Sigmoid colon (tissue), 7 donors: ENCODE measurements around the gene GPR17. TPM values are rescaled to one million over a fixed set of nuclear protein-coding genes. Genes with fewer than 3 reads are reported as not detected.
A peak's percentile ranks its signal among the peaks of the same experiment; 100 is the strongest.

Experiments
- DNase-seq: peaks from one replicate; pipeline ENCODE4 v3.0.0-alpha.2; 2019
- H3K27ac ChIP-seq, 4 donors: fragments of 200-600 bp; sonication (generic); one replicate each; pipeline ENCODE4 v1.5.1; 2016 to 2019; ENCODE audit warnings: mild to moderate bottlenecking in 1 of 4
- H3K27me3 ChIP-seq, 3 donors: fragments of 200-600 bp; sonication (generic); one replicate each; pipeline ENCODE4 v1.5.1; 2019; ENCODE audit warnings: mild to moderate bottlenecking in 1 of 3
- H3K36me3 ChIP-seq, 4 donors: fragments of 200-600 bp; sonication (generic); one replicate each; pipeline ENCODE4 v1.5.1; 2016 to 2019
- H3K4me1 ChIP-seq, 4 donors: fragments of 200-600 bp; sonication (generic); one replicate each; pipeline ENCODE4 v1.5.1; 2017 to 2019
- H3K4me3 ChIP-seq, 4 donors: fragments of 200-600 bp; sonication (generic); one replicate each; pipeline ENCODE4 v1.5.1; 2017 to 2019; ENCODE audit warnings: mild to moderate bottlenecking in 2 of 4, moderate library complexity in 1 of 4
- H3K9me3 ChIP-seq, 4 donors: fragments of 200-600 bp in 3 of 4; sonication (generic) in 3 of 4; one replicate each; pipeline versions ENCODE4 v1.5.1 to v1.6.1; 2013 to 2019
- EP300 ChIP-seq, 4 donors: sonication (generic); formaldehyde crosslinking; IDR thresholded peaks; one replicate each; pipeline ENCODE4 v1.6.1; 2017; ENCODE audit warnings: antibody characterized with exemption in 4 of 4
- POLR2A ChIP-seq, 2 donors: fragments of 450-650 bp; IDR thresholded peaks; one replicate each; pipeline ENCODE4 v1.6.1; 2016; ENCODE audit warnings: antibody characterized with exemption in 2 of 2, mild to moderate bottlenecking in 2 of 2, moderate library complexity in 2 of 2
- POLR2AphosphoS5 ChIP-seq, 4 donors: sonication (generic); formaldehyde crosslinking; IDR thresholded peaks; one replicate each; pipeline ENCODE4 v1.6.1; 2017; ENCODE audit warnings: antibody characterized with exemption in 4 of 4
- WGBS, 2 donors: extraction: QIAGEN DNeasy Blood & Tissue Kit; methylation state at CpG; one replicate each; pipeline ENCODE4 v1.1.7; 2013; 5-methylcytosine and 5-hydroxymethylcytosine counted together
- intact Hi-C: fragments of 100-400 bp; cut with DNase I; formaldehyde crosslinking; loops from one replicate; pipeline ENCODE4 v1.15.1; 2023
- polyA plus RNA-seq, 3 donors: library from polyadenylated mRNA; stranded (reverse); fragments of 200-250 nt; gene quantifications; one replicate each; pipeline ENCODE4 v1.2.3, GENCODE V29; 2013
- total RNA-seq, 4 donors: library from RNA; depleted of rRNA; stranded (reverse); fragments of >200 nt; gene quantifications; one replicate each; pipeline ENCODE4 v1.1.0, GENCODE V29; 2016
- TF ChIP-seq, protein P1 (sequence below), 4 experiments: fragments of 450-650 bp in 3 of 4; fragments of 200-600 bp in 1 of 4; IDR thresholded peaks; one replicate each; pipeline ENCODE4 v1.5.1; 2016 to 2019; ENCODE audit warnings: antibody characterized with exemption in 4 of 4, mild to moderate bottlenecking in 3 of 4, moderate library complexity in 2 of 4
- donor health status: healthy with polysubstance abuse.
- donor health status: Bipolar disorder and iron deficiency.
- donor health status: healthy.

GPR17 gene
- total and polyA plus RNA-seq, 7 donors, result 0.36 to 1.4 (median 0.60) TPM; not detected in 2

GRCh38 chr2:127639111-127639474 lies 6.9 kb upstream of the GPR17 start:
- H3K27me3 ChIP-seq, result no peaks in the 10 kb centered on the region
- peaks cover 34 to 58% (median 44%) of the 10 kb centered on the region in 4 donors for H3K36me3 ChIP-seq
- H3K4me1 ChIP-seq, result peaks cover 0 to 95% (median 79%) of the 10 kb centered on the region in 4 donors
- TF ChIP-seq EP300 (IDR thresholded peaks at IDR 0.05) (no peak), POLR2AphosphoS5 (IDR thresholded peaks at IDR 0.05) (no peak), POLR2A (IDR thresholded peaks at IDR 0.05) (no peak)
- TF ChIP-seq, protein P1, sequence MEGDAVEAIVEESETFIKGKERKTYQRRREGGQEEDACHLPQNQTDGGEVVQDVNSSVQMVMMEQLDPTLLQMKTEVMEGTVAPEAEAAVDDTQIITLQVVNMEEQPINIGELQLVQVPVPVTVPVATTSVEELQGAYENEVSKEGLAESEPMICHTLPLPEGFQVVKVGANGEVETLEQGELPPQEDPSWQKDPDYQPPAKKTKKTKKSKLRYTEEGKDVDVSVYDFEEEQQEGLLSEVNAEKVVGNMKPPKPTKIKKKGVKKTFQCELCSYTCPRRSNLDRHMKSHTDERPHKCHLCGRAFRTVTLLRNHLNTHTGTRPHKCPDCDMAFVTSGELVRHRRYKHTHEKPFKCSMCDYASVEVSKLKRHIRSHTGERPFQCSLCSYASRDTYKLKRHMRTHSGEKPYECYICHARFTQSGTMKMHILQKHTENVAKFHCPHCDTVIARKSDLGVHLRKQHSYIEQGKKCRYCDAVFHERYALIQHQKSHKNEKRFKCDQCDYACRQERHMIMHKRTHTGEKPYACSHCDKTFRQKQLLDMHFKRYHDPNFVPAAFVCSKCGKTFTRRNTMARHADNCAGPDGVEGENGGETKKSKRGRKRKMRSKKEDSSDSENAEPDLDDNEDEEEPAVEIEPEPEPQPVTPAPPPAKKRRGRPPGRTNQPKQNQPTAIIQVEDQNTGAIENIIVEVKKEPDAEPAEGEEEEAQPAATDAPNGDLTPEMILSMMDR (IDR thresholded peaks at IDR 0.05), result no peak
- H3K9me3 ChIP-seq, result no peaks in the 10 kb centered on the region
- intact Hi-C loops, result loop anchor here (10.0 kb wide), 1 partner anchor 46 kb away; no protein-coding TSS in a partner anchor
- 90 to 91% methylated on average over 13 of the region's 13 CpGs for WGBS, 2 donors
- DNase-seq, result no peak
- H3K27ac ChIP-seq, result peak overlapping the region; percentile 85 to 97 (median 92)
- no peak overlapping the region for H3K4me3 ChIP-seq

DNA sequence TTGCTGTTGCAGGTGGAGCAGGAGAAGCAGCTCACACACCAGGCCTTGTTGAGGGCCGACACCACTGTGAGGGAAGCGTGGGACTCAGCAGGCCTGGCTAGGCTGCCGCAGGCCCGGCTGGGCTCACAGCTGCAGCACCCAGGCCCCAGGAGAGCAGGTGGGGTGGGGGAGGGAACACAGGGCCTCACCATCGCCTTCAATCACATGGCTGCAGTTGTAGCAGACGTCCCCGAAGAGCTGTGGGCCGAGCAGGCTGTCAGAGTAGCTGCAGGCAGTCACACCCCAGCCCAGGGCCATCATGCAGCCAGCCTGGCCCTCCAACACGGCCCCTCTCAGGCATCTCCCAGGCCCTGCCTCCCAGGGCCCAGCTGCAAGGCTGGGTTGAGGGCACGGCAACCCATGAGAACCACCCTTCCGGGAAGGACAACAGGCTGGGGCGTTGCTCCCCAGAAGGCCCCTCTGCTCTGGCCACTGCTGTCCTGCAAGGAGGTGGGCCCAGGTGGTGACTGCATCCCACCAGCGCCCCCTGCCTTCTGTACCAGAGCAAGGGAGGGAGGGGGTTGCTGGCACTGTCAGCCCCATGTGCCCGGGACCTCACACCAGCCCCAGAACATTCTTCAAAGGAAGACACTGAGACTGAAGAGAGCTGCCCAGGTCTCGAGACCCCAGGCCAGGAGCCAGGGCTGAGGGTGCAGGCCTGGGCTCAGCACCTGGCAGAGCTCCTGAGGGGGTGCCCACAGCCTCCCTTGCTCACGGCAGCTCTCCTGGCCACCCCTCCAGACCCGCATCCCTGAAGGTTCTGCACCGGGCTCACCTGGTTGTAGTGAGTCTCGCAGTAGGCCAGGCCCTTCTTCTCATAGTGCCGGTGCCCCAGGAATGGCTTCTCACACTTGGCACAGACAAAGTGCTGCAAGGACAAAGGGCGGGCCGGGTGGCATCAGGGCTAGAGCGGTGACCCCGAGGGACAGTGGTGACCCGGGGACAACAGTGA lies 5.6 kb upstream of the GPR17 start:
- intact Hi-C loops, result no loop called here
- Histone ChIP-seq H3K36me3 (peaks cover 34 to 69% (median 47%) of the 10 kb centered on the region in 4 donors), H3K4me1 (peaks cover 0 to 91% (median 80%) of the 10 kb centered on the region in 4 donors), H3K4me3 (no peak overlapping the region), H3K9me3 (no peaks in the 10 kb centered on the region), H3K27me3 (no peaks in the 10 kb centered on the region), H3K27ac (peak overlapping the region; percentile 1 to 97 (median 92))
- WGBS, 2 donors, result 60 to 66% methylated on average over 25 of the region's 25 CpGs
- TF ChIP-seq POLR2AphosphoS5 (IDR thresholded peaks at IDR 0.05), result peak in 1 of 4 donors; percentile 10
- TF ChIP-seq EP300 (IDR thresholded peaks at IDR 0.05), result no peak
- TF ChIP-seq, protein P1 (IDR thresholded peaks at IDR 0.05), result peak in 2 of 4 experiments; percentile 12 to 17
- TF ChIP-seq POLR2A (IDR thresholded peaks at IDR 0.05), result no peak
- DNase-seq, result no peak

GRCh38 chr2:127641133-127641532 lies 4.8 kb upstream of the GPR17 start:
- intact Hi-C loops, result no loop called here
- Histone ChIP-seq H3K9me3 (no peaks in the 10 kb centered on the region), H3K27me3 (no peaks in the 10 kb centered on the region), H3K27ac (peak overlapping the region; percentile 57 to 97 (median 92)), H3K4me3 (no peak overlapping the region), H3K4me1 (peaks cover 0 to 94% (median 82%) of the 10 kb centered on the region in 4 donors), H3K36me3 (peaks cover 34 to 69% (median 47%) of the 10 kb centered on the region in 4 donors)
- TF ChIP-seq POLR2AphosphoS5 (IDR thresholded peaks at IDR 0.05), result peak in 1 of 4 donors; percentile 7
- TF ChIP-seq, protein P1 (IDR thresholded peaks at IDR 0.05), result no peak
- DNase-seq, result no peak
- WGBS, 2 donors, result 81 to 87% methylated on average over 6 of the region's 6 CpGs

- peak overlapping the region; percentile 57 to 97 (median 92) for H3K27ac ChIP-seq
- intact Hi-C loops, result no loop called here
- no peaks in the 10 kb centered on the region for H3K27me3 ChIP-seq
- H3K4me1 ChIP-seq, result peaks cover 0 to 96% (median 84%) of the 10 kb centered on the region in 4 donors
- DNase-seq, result no peak
- no peak overlapping the region for H3K4me3 ChIP-seq
- H3K9me3 ChIP-seq, result no peaks in the 10 kb centered on the region
- TF ChIP-seq, protein P1 (IDR thresholded peaks at IDR 0.05), result no peak
- no peak for TF ChIP-seq EP300 (IDR thresholded peaks at IDR 0.05)
- no peak for TF ChIP-seq POLR2A (IDR thresholded peaks at IDR 0.05)
- peak in 1 of 4 donors; percentile 37 for TF ChIP-seq POLR2AphosphoS5 (IDR thresholded peaks at IDR 0.05)
- H3K36me3 ChIP-seq, result peaks cover 34 to 77% (median 47%) of the 10 kb centered on the region in 4 donors
- WGBS, 2 donors, result 54 to 66% methylated on average over 25 of the region's 25 CpGs
Observed at GRCh38 chr2:127641846-127642507, 4.0 kb upstream of the GPR17 start.
